Chondrocyte (in vitro differentiated cells): Measurements from ENCODE around the gene CORO1C. TPM values are rescaled to one million over a fixed set of nuclear protein-coding genes. Genes with fewer than 3 reads are reported as not detected.
A peak's percentile ranks its signal among the peaks of the same experiment; 100 is the strongest.

Experiments
- DNase-seq: peaks from one replicate; pipeline ENCODE4 v3.0.0; 2021; ENCODE audit warnings: mixed read lengths, low spot score
- H3K27ac Mint-ChIP-seq: one replicate; pipeline ENCODE4 v1.8.0; 2021; ENCODE audit warnings: mild to moderate bottlenecking, moderate library complexity, mixed read lengths; ENCODE audit not compliant: unreplicated experiment
- H3K27me3 Mint-ChIP-seq: 2 replicates; pipeline ENCODE4 v1.8.0; 2021; ENCODE audit warnings: low read depth, mixed read lengths
- H3K36me3 Mint-ChIP-seq: 2 replicates; pipeline ENCODE4 v1.8.0; 2021; ENCODE audit warnings: low read depth, mixed read lengths
- H3K4me1 Mint-ChIP-seq: 2 replicates; pipeline ENCODE4 v1.8.0; 2021; ENCODE audit warnings: low read depth, mild to moderate bottlenecking, mixed read lengths
- H3K4me3 Mint-ChIP-seq: one replicate; pipeline ENCODE4 v1.8.0; 2021; ENCODE audit warnings: mild to moderate bottlenecking, moderate library complexity, mixed read lengths; ENCODE audit not compliant: unreplicated experiment
- H3K9me3 Mint-ChIP-seq: 2 replicates; pipeline ENCODE4 v1.8.0; 2021; ENCODE audit warnings: low read depth, mixed read lengths
- CTCF ChIP-seq: fragments of 200-600 bp; sonication (generic); IDR thresholded peaks from 2 replicates; pipeline ENCODE4 v1.5.0; 2021; ENCODE audit warnings: antibody characterized with exemption, mild to moderate bottlenecking, moderate library complexity
- total RNA-seq: library from RNA; stranded (reverse); gene quantifications from 3 replicates; pipeline ENCODE4 v1.2.1, GENCODE V29; 2021

Gene CORO1C
- total RNA-seq, 1 donor from 2014 or later: 336 TPM

- H3K4me3 Mint-ChIP-seq: no peak overlapping the region
- H3K36me3 Mint-ChIP-seq: no peaks in the 10 kb centered on the region
- H3K9me3 Mint-ChIP-seq: no peaks in the 10 kb centered on the region
- TF ChIP-seq CTCF: peak; percentile 13
- no peaks in the 10 kb centered on the region for H3K27me3 Mint-ChIP-seq
- peaks cover 26% of the 10 kb centered on the region for H3K4me1 Mint-ChIP-seq
- H3K27ac Mint-ChIP-seq: no peak overlapping the region
- no peak for DNase-seq
Measured at GRCh38 chr12:108770269-108770829, 39.0 kb upstream of the CORO1C start.

GRCh38 chr12:108768591-108769500, 37.5 kb upstream of the CORO1C start:
- peak overlapping the region; percentile 4 for H3K4me3 Mint-ChIP-seq
- no peak for DNase-seq
- H3K27ac Mint-ChIP-seq: no peak overlapping the region
- H3K27me3 Mint-ChIP-seq: no peaks in the 10 kb centered on the region
- H3K36me3 Mint-ChIP-seq: no peaks in the 10 kb centered on the region
- H3K4me1 Mint-ChIP-seq: peaks cover 19% of the 10 kb centered on the region
- no peak for TF ChIP-seq CTCF
- H3K9me3 Mint-ChIP-seq: no peaks in the 10 kb centered on the region

GRCh38 chr12:108766294-108766693, 35.0 kb upstream of the CORO1C start:
- H3K27me3 Mint-ChIP-seq: no peaks in the 10 kb centered on the region
- H3K27ac Mint-ChIP-seq: no peak overlapping the region
- H3K4me1 Mint-ChIP-seq: peaks cover 3% of the 10 kb centered on the region
- no peaks in the 10 kb centered on the region for H3K9me3 Mint-ChIP-seq
- no peak for TF ChIP-seq CTCF
- H3K36me3 Mint-ChIP-seq: no peaks in the 10 kb centered on the region
- H3K4me3 Mint-ChIP-seq: no peak overlapping the region
- no peak for DNase-seq

- no peaks in the 10 kb centered on the region for H3K27me3 Mint-ChIP-seq
- TF ChIP-seq CTCF: no peak
- H3K4me1 Mint-ChIP-seq: peaks cover 3% of the 10 kb centered on the region
- H3K27ac Mint-ChIP-seq: no peak overlapping the region
- no peak overlapping the region for H3K4me3 Mint-ChIP-seq
- DNase-seq: no peak
- no peaks in the 10 kb centered on the region for H3K36me3 Mint-ChIP-seq
- H3K9me3 Mint-ChIP-seq: no peaks in the 10 kb centered on the region
Measured at GRCh38 chr12:108765289-108765764, 34.0 kb upstream of the CORO1C start.

GRCh38 chr12:108764540-108765288, 33.4 kb upstream of the CORO1C start:
- H3K4me3 Mint-ChIP-seq: no peak overlapping the region
- no peaks in the 10 kb centered on the region for H3K9me3 Mint-ChIP-seq
- no peaks in the 10 kb centered on the region for H3K36me3 Mint-ChIP-seq

More at GRCh38 chr12:108764540-108765288, 33.4 kb upstream of the CORO1C start:
- Mint-ChIP-seq H3K4me1 (peaks cover 3% of the 10 kb centered on the region), H3K27me3 (no peaks in the 10 kb centered on the region), H3K27ac (no peak overlapping the region)
- no peak for TF ChIP-seq CTCF
- DNase-seq: no peak
